ENCODE data around the gene KMT2C.
"Not testable (repeated sequence)": the region's sequence is repeated elsewhere in the genome, so short reads cannot be mapped to it uniquely, and the experiment has no call there.

The KMT2C gene

GRCh38 chr7:152353281-152353680, 82.5 kb downstream of the KMT2C start:
- peak; percentile 20 for DNase-seq

GRCh38 chr7:152351747-152352146, 84.1 kb downstream of the KMT2C start:
- DNase-seq: not testable (repeated sequence)

GRCh38 chr7:152351168-152351567, 84.6 kb downstream of the KMT2C start:
- no peak for DNase-seq

GRCh38 chr7:152347888-152348287, 87.9 kb downstream of the KMT2C start:
- no peak for DNase-seq

GRCh38 chr7:152344253-152344652, 91.5 kb downstream of the KMT2C start:
- no peak for DNase-seq

- DNase-seq: no peak
Observed at GRCh38 chr7:152342796-152343195, 93.0 kb downstream of the KMT2C start.

- no peak for DNase-seq
Observed at GRCh38 chr7:152341914-152342236, 93.9 kb downstream of the KMT2C start.

- DNase-seq: peak; percentile 58
Observed at GRCh38 chr7:152341039-152341913, 94.5 kb downstream of the KMT2C start.

- DNase-seq: no peak
Observed at GRCh38 chr7:152340161-152340560, 95.6 kb downstream of the KMT2C start.

GRCh38 chr7:152338561-152338960, 97.2 kb downstream of the KMT2C start:
- DNase-seq: no peak

- DNase-seq: peak; percentile 49
Observed at GRCh38 chr7:152336754-152337368, 98.9 kb downstream of the KMT2C start.

GRCh38 chr7:152335900-152336571, 99.8 kb downstream of the KMT2C start:
- DNase-seq: no peak

- DNase-seq: no peak
Observed at GRCh38 chr7:152333134-152333533, 102.7 kb downstream of the KMT2C start.

- DNase-seq: no peak
Observed at GRCh38 chr7:152330827-152331226, 105.0 kb downstream of the KMT2C start.

- DNase-seq: no peak
Observed at GRCh38 chr7:152329469-152329868, 106.3 kb downstream of the KMT2C start.

GRCh38 chr7:152328234-152328633, 107.6 kb downstream of the KMT2C start:
- DNase-seq: no peak

GRCh38 chr7:152315845-152316244, 120.0 kb downstream of the KMT2C start:
- no peak for DNase-seq

- peak; percentile 85 for DNase-seq
Observed at GRCh38 chr7:152313831-152314604, 121.8 kb downstream of the KMT2C start.

- no peak for DNase-seq
Observed at GRCh38 chr7:152313217-152313616, 122.6 kb downstream of the KMT2C start.

- no peak for DNase-seq
Observed at GRCh38 chr7:152312316-152312715, 123.5 kb downstream of the KMT2C start.

- DNase-seq: no peak
Observed at GRCh38 chr7:152307902-152308301, 127.9 kb downstream of the KMT2C start.

- DNase-seq: not testable (repeated sequence)
Observed at GRCh38 chr7:152299542-152300143, 136.2 kb downstream of the KMT2C start.

GRCh38 chr7:152292897-152293296, 142.9 kb downstream of the KMT2C start:
- no peak for DNase-seq

All from EL (cell line).